ENCODE data around the gene DEFB124. TPM values are rescaled to one million over a fixed set of nuclear protein-coding genes. Genes with fewer than 3 reads are reported as not detected.

Gene DEFB124
- total RNA-seq, 3 donors from 2014 or later (not counting 1 experiment from before 2014, with no cell fraction given): not detected

DNA sequence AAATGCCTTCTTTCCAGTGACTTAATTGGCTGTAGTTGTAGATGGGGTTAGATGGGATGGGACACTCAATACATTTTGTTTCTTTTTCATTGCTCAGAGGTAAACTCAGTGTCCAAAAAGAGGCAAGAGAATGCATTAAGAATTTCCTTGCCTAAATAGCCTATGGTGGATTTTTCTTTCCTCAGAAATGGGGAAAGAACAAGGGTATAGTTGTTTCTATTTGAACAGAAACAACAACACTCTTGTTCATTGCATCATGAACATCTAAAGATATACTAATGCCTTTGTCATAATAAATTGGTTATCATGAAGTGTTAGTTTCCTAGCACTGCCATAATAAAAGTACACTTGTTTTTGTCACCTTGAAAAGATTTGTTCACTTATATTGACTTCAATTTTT lies 49.1 kb downstream of the DEFB124 start:
- H3K4me3 Mint-ChIP-seq: no peak overlapping the region
- Histone ChIP-seq H3K27me3 (ENCODE audit: control insufficient read depth, insufficient read depth, low read length) (no peaks in the 10 kb centered on the region), H3K36me3 (ENCODE audit: control insufficient read depth, insufficient read depth, low read length) (no peaks in the 10 kb centered on the region), H3K9me3 (ENCODE audit: control insufficient read depth, insufficient read depth, low read length) (no peaks in the 10 kb centered on the region), H3K27ac (ENCODE audit: low read length) (no peak overlapping the region), H3K4me1 (ENCODE audit: control insufficient read depth, insufficient read depth, low read length) (no peaks in the 10 kb centered on the region), H3K4me3 (ENCODE audit: low read length) (no peak overlapping the region)
- no peaks in the 10 kb centered on the region for H3K36me3 Mint-ChIP-seq
- DNase-seq: no peak
- no peak for ATAC-seq
- no peak overlapping the region for H3K27ac Mint-ChIP-seq
- H3K9me3 Mint-ChIP-seq: no peaks in the 10 kb centered on the region
- H3K4me1 Mint-ChIP-seq: no peaks in the 10 kb centered on the region
- intact Hi-C loops (cut with micrococcal nuclease): no loop called here
- TF ChIP-seq, protein P1, sequence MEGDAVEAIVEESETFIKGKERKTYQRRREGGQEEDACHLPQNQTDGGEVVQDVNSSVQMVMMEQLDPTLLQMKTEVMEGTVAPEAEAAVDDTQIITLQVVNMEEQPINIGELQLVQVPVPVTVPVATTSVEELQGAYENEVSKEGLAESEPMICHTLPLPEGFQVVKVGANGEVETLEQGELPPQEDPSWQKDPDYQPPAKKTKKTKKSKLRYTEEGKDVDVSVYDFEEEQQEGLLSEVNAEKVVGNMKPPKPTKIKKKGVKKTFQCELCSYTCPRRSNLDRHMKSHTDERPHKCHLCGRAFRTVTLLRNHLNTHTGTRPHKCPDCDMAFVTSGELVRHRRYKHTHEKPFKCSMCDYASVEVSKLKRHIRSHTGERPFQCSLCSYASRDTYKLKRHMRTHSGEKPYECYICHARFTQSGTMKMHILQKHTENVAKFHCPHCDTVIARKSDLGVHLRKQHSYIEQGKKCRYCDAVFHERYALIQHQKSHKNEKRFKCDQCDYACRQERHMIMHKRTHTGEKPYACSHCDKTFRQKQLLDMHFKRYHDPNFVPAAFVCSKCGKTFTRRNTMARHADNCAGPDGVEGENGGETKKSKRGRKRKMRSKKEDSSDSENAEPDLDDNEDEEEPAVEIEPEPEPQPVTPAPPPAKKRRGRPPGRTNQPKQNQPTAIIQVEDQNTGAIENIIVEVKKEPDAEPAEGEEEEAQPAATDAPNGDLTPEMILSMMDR (IDR thresholded peaks at IDR 0.05): no peak
- peaks cover 4 to 9% of the 10 kb centered on the region in 2 donors for H3K27me3 Mint-ChIP-seq (ENCODE audit: low read depth in 2 of 2)

DNA sequence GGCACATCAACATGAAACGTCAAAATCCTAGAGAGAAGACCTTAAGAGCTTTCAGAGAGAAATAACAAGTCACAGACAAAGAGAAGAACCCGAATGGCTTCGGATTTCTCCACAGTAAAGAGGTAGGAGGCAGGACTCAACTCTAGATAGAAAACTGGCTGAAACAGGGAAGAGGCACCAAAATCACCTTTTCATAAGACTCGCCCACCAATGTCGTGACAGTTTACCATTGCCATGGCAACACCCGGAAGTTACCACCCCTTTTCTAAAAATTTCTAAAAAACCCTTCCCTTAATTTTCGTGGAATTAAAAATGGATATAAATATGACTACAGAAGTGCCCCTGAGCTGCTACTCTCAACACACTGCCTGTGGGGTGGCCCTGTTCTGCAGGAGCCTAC lies 56.6 kb downstream of the DEFB124 start:
- H3K27ac Mint-ChIP-seq: no peak overlapping the region
- Histone ChIP-seq H3K36me3 (ENCODE audit: control insufficient read depth, insufficient read depth, low read length) (no peaks in the 10 kb centered on the region), H3K4me1 (ENCODE audit: control insufficient read depth, insufficient read depth, low read length) (no peaks in the 10 kb centered on the region), H3K27ac (ENCODE audit: low read length) (no peak overlapping the region), H3K4me3 (ENCODE audit: low read length) (no peak overlapping the region), H3K27me3 (ENCODE audit: control insufficient read depth, insufficient read depth, low read length) (no peaks in the 10 kb centered on the region), H3K9me3 (ENCODE audit: control insufficient read depth, insufficient read depth, low read length) (no peaks in the 10 kb centered on the region)
- H3K27me3 Mint-ChIP-seq (ENCODE audit: low read depth in 2 of 2): peaks cover 16 to 18% of the 10 kb centered on the region in 2 donors
- no peaks in the 10 kb centered on the region for H3K9me3 Mint-ChIP-seq
- DNase-seq: no peak
- H3K4me1 Mint-ChIP-seq: no peaks in the 10 kb centered on the region
- TF ChIP-seq, protein P1 (IDR thresholded peaks at IDR 0.05): no peak
- WGBS (ENCODE audit: insufficient coverage): 89% methylated on average over 6 of the region's 7 CpGs
- no peak for ATAC-seq
- intact Hi-C loops (cut with micrococcal nuclease): no loop called here
- no peaks in the 10 kb centered on the region for H3K36me3 Mint-ChIP-seq
- no peak overlapping the region for H3K4me3 Mint-ChIP-seq

DNA sequence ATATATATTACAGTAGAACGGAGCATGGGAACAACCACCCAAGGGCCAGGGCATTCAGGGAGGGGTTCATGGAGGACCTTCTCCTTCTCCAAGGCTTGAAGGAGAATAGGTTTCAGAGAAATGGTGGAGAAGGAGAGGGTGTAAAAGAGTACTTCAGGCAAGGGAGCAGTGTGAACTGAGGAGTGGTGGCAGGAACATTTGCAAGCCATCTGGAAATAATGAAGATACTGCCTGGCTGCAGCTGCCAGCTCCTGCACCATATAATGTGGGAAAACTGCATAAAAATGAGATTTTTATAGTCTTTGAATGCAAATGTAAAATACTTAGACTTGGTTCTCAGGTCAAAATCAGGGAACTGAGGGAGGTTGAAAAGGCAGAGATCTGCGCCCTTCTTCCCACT lies 59.3 kb downstream of the DEFB124 start:
- no peaks in the 10 kb centered on the region for H3K27me3 ChIP-seq (ENCODE audit: control insufficient read depth, insufficient read depth, low read length)
- H3K27ac Mint-ChIP-seq: no peak overlapping the region
- TF ChIP-seq, protein P1 (IDR thresholded peaks at IDR 0.05): no peak
- no peaks in the 10 kb centered on the region for H3K4me1 ChIP-seq (ENCODE audit: control insufficient read depth, insufficient read depth, low read length)
- no peak overlapping the region for H3K4me3 Mint-ChIP-seq
- H3K4me3 ChIP-seq (ENCODE audit: low read length): no peak overlapping the region
- no peak overlapping the region for H3K27ac ChIP-seq (ENCODE audit: low read length)
- H3K27me3 Mint-ChIP-seq (ENCODE audit: low read depth in 2 of 2): peaks cover 13 to 18% of the 10 kb centered on the region in 2 donors
- no peaks in the 10 kb centered on the region for H3K9me3 Mint-ChIP-seq
- no peaks in the 10 kb centered on the region for H3K36me3 ChIP-seq (ENCODE audit: control insufficient read depth, insufficient read depth, low read length)
- intact Hi-C loops (cut with micrococcal nuclease): no loop called here
- DNase-seq (no peak), ATAC-seq (no peak)
- H3K9me3 ChIP-seq (ENCODE audit: control insufficient read depth, insufficient read depth, low read length): no peaks in the 10 kb centered on the region
- no peaks in the 10 kb centered on the region for H3K36me3 Mint-ChIP-seq
- H3K4me1 Mint-ChIP-seq: no peaks in the 10 kb centered on the region
- WGBS (ENCODE audit: insufficient coverage): 96% methylated on average over 2 of the region's 2 CpGs

Other genes starting within 250 kb of the DEFB124 start
- not detected for gene DEFB115, start 217.5 kb downstream of the DEFB124 start, total RNA-seq
- gene DEFB116, start 166.5 kb downstream of the DEFB124 start, total RNA-seq: not detected
- gene DEFB118, start 106.5 kb downstream of the DEFB124 start, total RNA-seq: not detected
- gene DEFB119, start 84.5 kb downstream of the DEFB124 start, total RNA-seq: not detected
- not detected for gene DEFB121, start 68.9 kb downstream of the DEFB124 start, total RNA-seq
- not detected for gene DEFB123, start 34.5 kb downstream of the DEFB124 start, total RNA-seq
- gene REM1, start 161 bp upstream of the DEFB124 start, total RNA-seq: not detected
- 100 to 1,000 TPM in 2 of 3 donors, 10 to 100 TPM in 1; 97.5 to 135 (median 104) TPM for gene HM13, start 39.3 kb upstream of the DEFB124 start, total RNA-seq
- gene ID1, start 130.2 kb upstream of the DEFB124 start, total RNA-seq: 10 to 100 TPM in 1 of 3 donors, 1 to 10 TPM in 2; 5.6 to 10.1 (median 6.4) TPM
- not detected for gene COX4I2, start 162.8 kb upstream of the DEFB124 start, total RNA-seq
- 10 to 100 TPM; 67.4 to 92.6 (median 78.6) TPM for gene BCL2L1, start 247.7 kb upstream of the DEFB124 start, total RNA-seq

All from natural killer cell (primary cell).